B cell (primary cell): ENCODE results near the gene PHLDB1. TPM values are rescaled to one million over a fixed set of nuclear protein-coding genes. Genes with fewer than 3 reads are reported as not detected.

ENCODE experiments used
- ATAC-seq: fragments of 200-7000 bp; cut with Tn5 transposase; one replicate; pipeline ENCODE4 v1.10.0; 2021; ENCODE audit warnings: low read depth, mild to moderate bottlenecking, moderate number of reproducible peaks, moderate library complexity
- CTCF ChIA-PET: fragments of 350-600 bp; sonication (Branson Sonifier 250); formaldehyde crosslinking; loops from one replicate; lab custom pipeline; 2021; ENCODE audit warnings: antibody characterized with exemption, inconsistent platforms; lab: Charles Lee
- POLR2A ChIA-PET: fragments of 350-600 bp; sonication (Branson Sonifier 250); formaldehyde crosslinking; loops from one replicate; lab custom pipeline; 2021; ENCODE audit warnings: antibody characterized with exemption; lab: Charles Lee
- DNase-seq: peaks from one replicate; pipeline ENCODE4 v3.0.0; 2013
- H2AFZ ChIP-seq: 2 replicates; pipeline ENCODE4 v1.6.1; 2012; ENCODE audit warnings: mild to moderate bottlenecking, low read depth, low read length; ENCODE audit not compliant: insufficient read depth, poor library complexity, severe bottlenecking
- H3K27ac ChIP-seq, 2 donors: 1 replicate in 1 of 2; 2 replicates in 1 of 2; pipeline ENCODE4 v1.5.1; 2012 to 2013; ENCODE audit warnings: low read length in 2 of 2, mild to moderate bottlenecking in 2 of 2, moderate library complexity in 1 of 2
- H3K27me3 ChIP-seq, 4 experiments: fragments of 200-600 bp in 1 of 4; sonication (generic) in 1 of 4; replicated peaks in 1 of 4; 1 replicate in 2 of 4; 2 replicates in 2 of 4; pipeline versions ENCODE4 v1.6.1 to v1.7.0; 2013 to 2016; ENCODE audit warnings: low read length in 3 of 4, mild to moderate bottlenecking in 2 of 4, mixed read lengths in 1 of 4, moderate library complexity in 1 of 4; ENCODE audit not compliant: insufficient read depth in 4 of 4, control insufficient read depth in 3 of 4; ENCODE audit errors: control extremely low read depth in 1 of 4
- H3K36me3 ChIP-seq, 2 experiments: replicated peaks in 1 of 2; 1 replicate in 1 of 2; 2 replicates in 1 of 2; pipeline versions ENCODE4 v1.6.1 to v1.7.1; 2013; ENCODE audit warnings: low read length in 1 of 2; ENCODE audit not compliant: insufficient read depth in 2 of 2, control insufficient read depth in 1 of 2; ENCODE audit errors: control extremely low read depth in 1 of 2, extremely low read depth in 1 of 2
- H3K4me1 ChIP-seq, 2 donors: fragments of 200-600 bp in 1 of 2; sonication (generic) in 1 of 2; 1 replicate in 1 of 2; 2 replicates in 1 of 2; pipeline versions ENCODE4 v1.5.1 to v1.6.1; 2013 to 2017; ENCODE audit warnings: low read length in 2 of 2; ENCODE audit not compliant: control insufficient read depth in 2 of 2, insufficient read depth in 2 of 2
- H3K4me2 ChIP-seq: replicated peaks from 2 replicates; pipeline ENCODE3; 2012; ENCODE audit warnings: mild to moderate bottlenecking, low read depth, low read length; ENCODE audit not compliant: poor library complexity, severe bottlenecking
- H3K4me3 ChIP-seq, 5 experiments: fragments of 200-600 bp in 1 of 5; sonication (generic) in 1 of 5; 1 replicate in 3 of 5; 2 replicates in 2 of 5; pipeline versions ENCODE4 v1.5.1 to v1.7.0; 2011 to 2016; ENCODE audit warnings: low read length in 4 of 5, mild to moderate bottlenecking in 4 of 5, low read depth in 2 of 5, control low read depth in 1 of 5, moderate library complexity in 1 of 5; ENCODE audit not compliant: insufficient read depth in 1 of 5; ENCODE audit errors: control extremely low read depth in 1 of 5, extremely low read depth in 1 of 5
- H3K79me2 ChIP-seq: fragments of 200-600 bp; sonication (generic); one replicate; pipeline ENCODE4 v1.6.0; 2016; ENCODE audit warnings: low read length; ENCODE audit not compliant: control insufficient read depth, insufficient read depth
- H3K9ac ChIP-seq: fragments of 200-600 bp; sonication (generic); 2 replicates; pipeline ENCODE4 v1.6.1; 2017; ENCODE audit warnings: mild to moderate bottlenecking, low read length, moderate library complexity
- H3K9me3 ChIP-seq, 3 donors: one replicate each; pipeline versions ENCODE4 v1.6.1 to v1.7.1; 2013; ENCODE audit warnings: low read length in 2 of 3; ENCODE audit not compliant: control insufficient read depth in 2 of 3, insufficient read depth in 1 of 3; ENCODE audit errors: control extremely low read depth in 1 of 3
- H4K20me1 ChIP-seq: 2 replicates; pipeline ENCODE4 v1.6.0; 2012; ENCODE audit warnings: mild to moderate bottlenecking, low read length; ENCODE audit not compliant: insufficient read depth, control insufficient read depth, poor library complexity, severe bottlenecking
- H3K27ac Mint-ChIP-seq: one replicate; pipeline ENCODE4 v1.8.0; 2021; ENCODE audit warnings: mixed read lengths
- H3K27me3 Mint-ChIP-seq: one replicate; pipeline ENCODE4 v1.8.0; 2021; ENCODE audit warnings: mixed read lengths
- H3K4me1 Mint-ChIP-seq: one replicate; pipeline ENCODE4 v1.8.0; 2021; ENCODE audit warnings: mixed read lengths
- H3K4me3 Mint-ChIP-seq: one replicate; pipeline ENCODE4 v1.8.0; 2021; ENCODE audit warnings: mixed read lengths
- H3K9me3 Mint-ChIP-seq: one replicate; pipeline ENCODE4 v1.8.0; 2022; ENCODE audit warnings: mixed read lengths; ENCODE audit not compliant: insufficient read depth
- EZH2 ChIP-seq: IDR thresholded peaks from 2 replicates; pipeline ENCODE4 v1.6.1; 2012; ENCODE audit warnings: borderline replicate concordance, low read depth, mild to moderate bottlenecking, moderate library complexity, low read length; ENCODE audit not compliant: insufficient read depth, poor library complexity, severe bottlenecking
- whole genome bisulfite sequencing: methylation state at CpG from one replicate; pipeline ENCODE4 v1.1.5; 2013; ENCODE audit warnings: missing lambda C conversion rate; ENCODE audit not compliant: insufficient coverage; 5-methylcytosine and 5-hydroxymethylcytosine counted together
- intact Hi-C: fragments of 100-400 bp; cut with micrococcal nuclease; formaldehyde crosslinking; loops from one replicate; pipeline ENCODE4 v1.10.0; 2022
- polyA plus RNA-seq: library from polyadenylated mRNA; depleted of rRNA; stranded (reverse); fragments of >200 nt; gene quantifications from 2 replicates; pipeline ENCODE4 v1.2.3, GENCODE V29; 2012
- total RNA-seq, 2 donors: library from RNA; stranded (reverse); fragments of 120-200 nt in 1 of 2; gene quantifications; 1 replicate in 1 of 2; 2 replicates in 1 of 2; pipeline versions ENCODE4 v1.2.3 to v1.2.4, GENCODE V29; 2013 to 2022
- TF ChIP-seq, protein P1 (sequence below): fragments of 200-600 bp; IDR thresholded peaks from one replicate; pipeline ENCODE4 v1.8.0; 2022; ENCODE audit warnings: antibody characterized with exemption, mild to moderate bottlenecking

PHLDB1 gene
- total and polyA plus RNA-seq, 2 donors (not counting 1 experiment from before 2014, with no cell fraction given): 0.46 to 2.4 TPM

DNA sequence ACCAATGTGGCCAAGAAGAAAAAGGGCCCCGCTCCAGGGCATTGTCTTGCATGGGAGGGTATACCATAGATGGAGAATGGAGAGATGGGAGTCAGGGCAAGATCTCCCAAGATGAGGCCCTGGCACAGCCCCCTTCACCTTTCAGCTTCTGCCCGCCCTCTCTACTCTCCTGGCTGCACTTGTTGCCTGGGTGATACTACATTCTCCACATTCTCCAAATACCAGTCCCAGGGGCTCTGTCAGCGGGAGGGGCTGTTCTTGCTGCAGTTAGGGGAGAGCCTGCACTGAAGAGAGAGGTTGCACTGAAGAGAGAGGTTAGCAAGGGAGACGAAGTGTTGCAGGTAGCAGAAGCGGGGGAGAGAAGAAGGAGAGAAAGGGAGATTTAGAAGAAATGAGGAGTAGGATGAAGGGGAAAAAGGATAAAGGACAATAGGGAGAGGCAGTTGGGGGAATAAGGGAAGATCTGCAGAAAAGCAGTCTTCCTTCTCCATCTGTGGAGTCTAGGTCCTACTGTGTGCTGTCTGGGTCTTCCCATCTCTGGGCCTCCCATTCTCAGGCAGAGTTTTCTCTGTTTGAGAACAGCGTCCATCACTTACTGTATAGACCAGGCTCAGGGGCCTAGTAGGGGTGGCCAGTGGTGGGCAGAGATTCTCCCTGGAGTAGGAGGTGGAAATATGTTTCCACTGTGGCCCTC is 8.0 kb downstream of the PHLDB1 start:
- Mint-ChIP-seq H3K9me3 (no peaks in the 10 kb centered on the region), H3K27me3 (peaks cover 35% of the 10 kb centered on the region), H3K4me3 (no peak overlapping the region), H3K4me1 (peaks cover 8% of the 10 kb centered on the region), H3K27ac (no peak overlapping the region)
- no peak overlapping the region for H2AFZ ChIP-seq
- H3K4me2 ChIP-seq: no peak overlapping the region
- no peaks in the 10 kb centered on the region for H3K79me2 ChIP-seq
- ChIA-PET CTCF (no interaction called here), POLR2A (no interaction called here)
- no peak overlapping the region for H3K27ac ChIP-seq
- intact Hi-C loops: no loop called here
- DNase-seq: no peak
- no peak for TF ChIP-seq EZH2
- TF ChIP-seq, protein P1, sequence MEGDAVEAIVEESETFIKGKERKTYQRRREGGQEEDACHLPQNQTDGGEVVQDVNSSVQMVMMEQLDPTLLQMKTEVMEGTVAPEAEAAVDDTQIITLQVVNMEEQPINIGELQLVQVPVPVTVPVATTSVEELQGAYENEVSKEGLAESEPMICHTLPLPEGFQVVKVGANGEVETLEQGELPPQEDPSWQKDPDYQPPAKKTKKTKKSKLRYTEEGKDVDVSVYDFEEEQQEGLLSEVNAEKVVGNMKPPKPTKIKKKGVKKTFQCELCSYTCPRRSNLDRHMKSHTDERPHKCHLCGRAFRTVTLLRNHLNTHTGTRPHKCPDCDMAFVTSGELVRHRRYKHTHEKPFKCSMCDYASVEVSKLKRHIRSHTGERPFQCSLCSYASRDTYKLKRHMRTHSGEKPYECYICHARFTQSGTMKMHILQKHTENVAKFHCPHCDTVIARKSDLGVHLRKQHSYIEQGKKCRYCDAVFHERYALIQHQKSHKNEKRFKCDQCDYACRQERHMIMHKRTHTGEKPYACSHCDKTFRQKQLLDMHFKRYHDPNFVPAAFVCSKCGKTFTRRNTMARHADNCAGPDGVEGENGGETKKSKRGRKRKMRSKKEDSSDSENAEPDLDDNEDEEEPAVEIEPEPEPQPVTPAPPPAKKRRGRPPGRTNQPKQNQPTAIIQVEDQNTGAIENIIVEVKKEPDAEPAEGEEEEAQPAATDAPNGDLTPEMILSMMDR: no peak
- 67% methylated on average over 3 of the region's 6 CpGs for WGBS
- H3K4me3 ChIP-seq: no peak overlapping the region
- H3K27me3 ChIP-seq: peaks cover 0 to 33% (median 19%) of the 10 kb centered on the region in 4 experiments
- no peak for ATAC-seq
- no peak overlapping the region for H3K9ac ChIP-seq
- H3K4me1 ChIP-seq: peaks cover 7 to 8% of the 10 kb centered on the region in 2 donors
- H3K9me3 ChIP-seq: no peaks in the 10 kb centered on the region
- no peaks in the 10 kb centered on the region for H3K36me3 ChIP-seq
- no peaks in the 10 kb centered on the region for H4K20me1 ChIP-seq

DNA sequence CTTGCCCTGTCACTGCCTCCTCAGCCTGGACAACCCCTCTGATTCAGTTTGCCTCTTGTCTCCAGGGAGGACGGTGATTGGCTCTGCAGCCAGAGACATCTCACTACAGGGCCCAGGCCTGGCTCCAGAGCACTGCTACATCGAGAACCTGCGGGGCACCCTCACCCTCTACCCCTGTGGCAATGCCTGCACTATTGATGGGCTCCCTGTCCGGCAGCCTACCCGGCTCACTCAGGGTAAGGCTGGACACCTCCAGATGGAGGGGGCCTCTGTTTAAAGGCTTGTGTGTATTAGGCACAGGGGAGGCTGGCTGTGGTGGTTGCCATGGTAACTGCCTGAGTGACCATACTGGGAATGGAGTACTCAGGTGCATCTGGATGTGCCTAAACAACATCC is 8.6 kb downstream of the PHLDB1 start:
- Mint-ChIP-seq H3K4me1 (peaks cover 10% of the 10 kb centered on the region), H3K27me3 (peaks cover 41% of the 10 kb centered on the region), H3K9me3 (no peaks in the 10 kb centered on the region), H3K4me3 (no peak overlapping the region), H3K27ac (no peak overlapping the region)
- CTCF ChIA-PET: no interaction called here
- POLR2A ChIA-PET: no interaction called here
- H3K79me2 ChIP-seq: no peaks in the 10 kb centered on the region
- TF ChIP-seq EZH2: no peak
- TF ChIP-seq, protein P1: no peak
- H3K4me1 ChIP-seq: peaks cover 8 to 10% of the 10 kb centered on the region in 2 donors
- H4K20me1 ChIP-seq: no peaks in the 10 kb centered on the region
- ATAC-seq (no peak), DNase-seq (no peak)
- no peak overlapping the region for H3K4me2 ChIP-seq
- WGBS: 90% methylated on average over 1 of the region's 5 CpGs
- no peak overlapping the region for H3K4me3 ChIP-seq
- no peak overlapping the region for H2AFZ ChIP-seq
- no peaks in the 10 kb centered on the region for H3K36me3 ChIP-seq
- intact Hi-C loops: no loop called here
- peaks cover 0 to 36% (median 20%) of the 10 kb centered on the region in 4 experiments for H3K27me3 ChIP-seq
- no peak overlapping the region for H3K9ac ChIP-seq
- H3K9me3 ChIP-seq: no peaks in the 10 kb centered on the region
- no peak overlapping the region for H3K27ac ChIP-seq
